Measurements from ENCODE around the gene FKBP5. TPM values are rescaled to one million over a fixed set of nuclear protein-coding genes. Genes with fewer than 3 reads are reported as not detected.
"Not testable (repeated sequence)": the region's sequence is repeated elsewhere in the genome, so short reads cannot be mapped to it uniquely, and the experiment has no call there.

The FKBP5 gene
- total RNA-seq, 1 experiment from 2014 or later, result 20.1 TPM

GRCh38 chr6:35691027-35691824 lies 2.5 kb upstream of the FKBP5 start:
- H3K27me3 ChIP-seq (replicated peaks; ENCODE audit: control insufficient read depth, insufficient read depth, low read length), result no peaks in the 10 kb centered on the region
- H3K9me3 Mint-ChIP-seq (ENCODE audit: unreplicated experiment), result no peaks in the 10 kb centered on the region
- no TSS peak for BruUV-seq (replicated peaks)
- CTCF ChIA-PET, result interaction anchor here (0.9 kb wide), 1 partner anchor 45 kb away, joined by 5 read pairs; no protein-coding TSS in a partner anchor
- no peaks in the 10 kb centered on the region for H3K36me3 Mint-ChIP-seq (ENCODE audit: insufficient read depth, unreplicated experiment)
- no peaks in the 10 kb centered on the region for H3K36me3 ChIP-seq (ENCODE audit: control insufficient read depth, insufficient read depth, low read length)
- peaks cover 14% of the 10 kb centered on the region for H3K4me1 ChIP-seq
- no peaks in the 10 kb centered on the region for H3K4me1 Mint-ChIP-seq (ENCODE audit: low read depth, unreplicated experiment)
- TF ChIP-seq CTCF (IDR thresholded peaks at IDR 0.05; ENCODE audit: insufficient read depth in 1 of 2, low read depth in 1 of 2, low read length in 1 of 2, severe bottlenecking in 1 of 2, unreplicated experiment in 1 of 2), result no peak
- H3K27ac Mint-ChIP-seq (ENCODE audit: unreplicated experiment), result no peak overlapping the region
- no peaks in the 10 kb centered on the region for H3K9me3 ChIP-seq
- DNase-seq, result no peak
- intact Hi-C loops (cut with micrococcal nuclease; ENCODE audit: unreplicated experiment), result no loop called here
- H3K4me3 Mint-ChIP-seq (ENCODE audit: unreplicated experiment), result no peak overlapping the region
- POLR2A ChIA-PET, result interaction anchor here (0.6 kb wide), 1 partner anchor 1033 kb away, joined by 4 read pairs; no protein-coding TSS in a partner anchor
- H3K27me3 Mint-ChIP-seq (ENCODE audit: insufficient read depth, unreplicated experiment), result no peaks in the 10 kb centered on the region
- no peak overlapping the region for H3K4me3 ChIP-seq (ENCODE audit: low read depth, low read length)

GRCh38 chr6:35690484-35690883 lies 1.8 kb upstream of the FKBP5 start:
- H3K27ac Mint-ChIP-seq (ENCODE audit: unreplicated experiment), result no peak overlapping the region
- BruUV-seq (replicated peaks), result no TSS peak
- Histone ChIP-seq H3K4me1 (peaks cover 14% of the 10 kb centered on the region), H3K27me3 (replicated peaks; ENCODE audit: control insufficient read depth, insufficient read depth, low read length) (no peaks in the 10 kb centered on the region), H3K4me3 (ENCODE audit: low read depth, low read length) (no peak overlapping the region), H3K9me3 (no peaks in the 10 kb centered on the region), H3K36me3 (ENCODE audit: control insufficient read depth, insufficient read depth, low read length) (no peaks in the 10 kb centered on the region)
- CTCF ChIA-PET, result interaction anchor here (0.9 kb wide), 1 partner anchor 46 kb away, joined by 5 read pairs; no protein-coding TSS in a partner anchor
- H3K36me3 Mint-ChIP-seq (ENCODE audit: insufficient read depth, unreplicated experiment), result no peaks in the 10 kb centered on the region
- no peak for TF ChIP-seq CTCF (IDR thresholded peaks at IDR 0.05; ENCODE audit: insufficient read depth in 1 of 2, low read depth in 1 of 2, low read length in 1 of 2, severe bottlenecking in 1 of 2, unreplicated experiment in 1 of 2)
- H3K4me3 Mint-ChIP-seq (ENCODE audit: unreplicated experiment), result no peak overlapping the region
- no peaks in the 10 kb centered on the region for H3K27me3 Mint-ChIP-seq (ENCODE audit: insufficient read depth, unreplicated experiment)
- no peak for DNase-seq
- no peaks in the 10 kb centered on the region for H3K9me3 Mint-ChIP-seq (ENCODE audit: unreplicated experiment)
- POLR2A ChIA-PET, result no interaction called here
- intact Hi-C loops (cut with micrococcal nuclease; ENCODE audit: unreplicated experiment), result no loop called here
- H3K4me1 Mint-ChIP-seq (ENCODE audit: low read depth, unreplicated experiment), result no peaks in the 10 kb centered on the region

GRCh38 chr6:35690006-35690405 lies 1.3 kb upstream of the FKBP5 start:
- H3K4me1 ChIP-seq, result peaks cover 14% of the 10 kb centered on the region
- H3K27me3 ChIP-seq (replicated peaks; ENCODE audit: control insufficient read depth, insufficient read depth, low read length); H3K9me3 ChIP-seq; BruUV-seq (replicated peaks); H3K27me3 Mint-ChIP-seq (ENCODE audit: insufficient read depth, unreplicated experiment); H3K4me3 Mint-ChIP-seq (ENCODE audit: unreplicated experiment); POLR2A ChIA-PET; H3K4me3 ChIP-seq (ENCODE audit: low read depth, low read length); DNase-seq; H3K27ac Mint-ChIP-seq (ENCODE audit: unreplicated experiment); CTCF ChIA-PET; H3K9me3 Mint-ChIP-seq (ENCODE audit: unreplicated experiment); intact Hi-C loops (cut with micrococcal nuclease; ENCODE audit: unreplicated experiment); H3K4me1 Mint-ChIP-seq (ENCODE audit: low read depth, unreplicated experiment); H3K36me3 ChIP-seq (ENCODE audit: control insufficient read depth, insufficient read depth, low read length); H3K36me3 Mint-ChIP-seq (ENCODE audit: insufficient read depth, unreplicated experiment): not testable (repeated sequence)
